Muscle layer of duodenum (tissue), 2 donors: ENCODE measurements around the gene HDAC1.

ENCODE experiments used
- H3K27ac ChIP-seq: one replicate; pipeline ENCODE4 v1.7.0; 2013; ENCODE audit warnings: mild to moderate bottlenecking, low read length
- H3K27me3 ChIP-seq: one replicate; pipeline ENCODE4 v1.7.0; 2013; ENCODE audit warnings: low read depth, mild to moderate bottlenecking, control low read depth, low read length
- H3K36me3 ChIP-seq, 2 donors: one replicate each; pipeline ENCODE4 v1.7.0; 2013; ENCODE audit warnings: low read length in 2 of 2, control low read depth in 1 of 2, mild to moderate bottlenecking in 1 of 2; ENCODE audit not compliant: insufficient read depth in 2 of 2, control insufficient read depth in 1 of 2
- H3K4me1 ChIP-seq, 2 donors: one replicate each; pipeline ENCODE4 v1.7.0; 2013; ENCODE audit warnings: low read length in 2 of 2, mild to moderate bottlenecking in 2 of 2, control low read depth in 1 of 2, moderate library complexity in 1 of 2; ENCODE audit not compliant: insufficient read depth in 2 of 2, control insufficient read depth in 1 of 2
- H3K4me3 ChIP-seq, 2 donors: one replicate each; pipeline ENCODE4 v1.7.0; 2013; ENCODE audit warnings: low read length in 2 of 2, low read depth in 1 of 2, mild to moderate bottlenecking in 1 of 2
- H3K9me3 ChIP-seq, 2 donors: one replicate each; pipeline ENCODE4 v1.7.0; 2013; ENCODE audit warnings: low read length in 2 of 2, control low read depth in 1 of 2, mild to moderate bottlenecking in 1 of 2; ENCODE audit not compliant: control insufficient read depth in 1 of 2
- donor health status: healthy.

HDAC1 gene

DNA sequence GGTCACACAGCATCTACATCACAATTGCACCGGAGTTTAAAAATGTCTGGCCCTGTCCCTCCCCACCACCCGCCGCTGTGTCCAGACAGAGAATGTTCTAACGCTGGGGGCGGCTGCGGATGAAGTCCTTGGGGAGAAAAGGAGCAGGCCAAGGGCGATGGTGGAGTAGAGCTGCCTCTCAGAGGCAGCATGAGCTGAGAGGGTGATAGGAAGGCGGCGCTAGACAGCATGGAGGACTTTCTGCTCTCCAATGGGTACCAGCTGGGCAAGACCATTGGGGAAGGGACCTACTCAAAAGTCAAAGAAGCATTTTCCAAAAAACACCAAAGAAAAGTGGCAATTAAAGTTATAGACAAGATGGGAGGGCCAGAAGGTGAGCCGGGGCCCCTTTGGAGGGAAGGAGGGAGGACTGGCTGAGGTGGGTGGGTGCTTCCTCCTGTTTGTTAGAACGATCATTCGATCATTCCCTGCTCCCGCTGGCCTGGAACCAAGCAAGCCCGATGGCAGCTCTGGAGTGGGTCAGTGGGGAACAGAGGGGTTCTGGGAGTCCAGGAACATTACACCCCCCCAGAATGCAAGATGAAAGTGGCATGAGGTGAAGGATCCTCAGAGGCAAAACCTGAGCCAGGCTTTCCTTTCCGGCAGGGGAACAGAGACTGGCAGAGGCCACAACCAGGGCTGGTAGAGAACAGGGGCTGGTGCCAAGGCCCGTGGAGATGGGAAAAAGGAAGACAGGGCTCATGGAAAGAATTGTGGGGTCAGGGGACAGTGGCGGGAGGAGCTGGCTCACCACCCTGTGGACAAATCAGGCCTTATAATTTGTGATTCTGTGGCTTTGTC is 70.8 kb downstream of the HDAC1 start, which contains the start of the genes FAM229A and TSSK3:
TSS of gene FAM229A (minus strand) at position 12 of the 840 bp plus-strand sequence. CDS start 394 bp downstream, outside the sequence.
TSS of gene TSSK3 (plus strand) at position 66 of the 840 bp plus-strand sequence. CDS start at position 229, 163 bp downstream.
- peak within 1 kb of the TSS in 1 of 2 donors; percentile 57 for H3K4me3 ChIP-seq
- peaks cover 31 to 40% of the 10 kb centered on the region in 2 donors for H3K36me3 ChIP-seq
- H3K4me1 ChIP-seq, result peaks cover 0 to 16% of the 10 kb centered on the region in 2 donors
- no peaks in the 10 kb centered on the region for H3K27me3 ChIP-seq
- no peaks in the 10 kb centered on the region for H3K9me3 ChIP-seq
- no peak within 1 kb of the TSS for H3K27ac ChIP-seq

DNA sequence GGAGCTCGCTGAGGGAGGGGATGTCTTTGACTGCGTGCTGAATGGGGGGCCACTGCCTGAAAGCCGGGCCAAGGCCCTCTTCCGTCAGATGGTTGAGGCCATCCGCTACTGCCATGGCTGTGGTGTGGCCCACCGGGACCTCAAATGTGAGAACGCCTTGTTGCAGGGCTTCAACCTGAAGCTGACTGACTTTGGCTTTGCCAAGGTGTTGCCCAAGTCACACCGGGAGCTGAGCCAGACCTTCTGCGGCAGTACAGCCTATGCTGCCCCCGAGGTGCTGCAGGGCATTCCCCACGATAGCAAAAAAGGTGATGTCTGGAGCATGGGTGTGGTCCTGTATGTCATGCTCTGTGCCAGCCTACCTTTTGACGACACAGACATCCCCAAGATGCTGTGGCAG is 71.8 kb downstream of the HDAC1 start:
- Histone ChIP-seq H3K4me1 (peaks cover 0 to 16% of the 10 kb centered on the region in 2 donors), H3K9me3 (no peaks in the 10 kb centered on the region), H3K27ac (no peak overlapping the region), H3K4me3 (no peak overlapping the region), H3K27me3 (no peaks in the 10 kb centered on the region), H3K36me3 (peaks cover 40 to 50% of the 10 kb centered on the region in 2 donors)

DNA sequence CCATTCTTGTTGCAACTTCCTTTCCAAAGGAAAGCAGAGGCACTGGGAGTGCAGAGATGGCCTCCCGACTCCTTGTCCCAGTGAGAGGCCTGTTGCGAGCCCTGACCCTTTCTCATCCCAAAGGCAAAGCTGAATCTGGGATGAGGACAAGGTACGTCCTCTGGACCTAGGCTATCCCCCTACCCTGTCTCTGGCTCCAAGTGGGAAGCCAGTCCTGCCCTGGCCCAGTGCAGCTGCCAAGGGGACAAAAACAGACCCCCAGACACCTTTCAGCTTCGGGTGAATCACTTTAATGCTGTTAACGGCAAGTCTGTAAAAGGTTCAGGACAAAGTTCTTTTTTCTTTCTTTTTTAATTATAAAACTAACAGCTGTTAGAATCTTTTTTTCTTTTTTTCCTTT is 73.0 kb downstream of the HDAC1 start:
- no peaks in the 10 kb centered on the region for H3K27me3 ChIP-seq
- peaks cover 43 to 61% of the 10 kb centered on the region in 2 donors for H3K36me3 ChIP-seq
- peaks cover 0 to 16% of the 10 kb centered on the region in 2 donors for H3K4me1 ChIP-seq
- H3K9me3 ChIP-seq, result no peaks in the 10 kb centered on the region
- no peak overlapping the region for H3K27ac ChIP-seq
- no peak overlapping the region for H3K4me3 ChIP-seq

DNA sequence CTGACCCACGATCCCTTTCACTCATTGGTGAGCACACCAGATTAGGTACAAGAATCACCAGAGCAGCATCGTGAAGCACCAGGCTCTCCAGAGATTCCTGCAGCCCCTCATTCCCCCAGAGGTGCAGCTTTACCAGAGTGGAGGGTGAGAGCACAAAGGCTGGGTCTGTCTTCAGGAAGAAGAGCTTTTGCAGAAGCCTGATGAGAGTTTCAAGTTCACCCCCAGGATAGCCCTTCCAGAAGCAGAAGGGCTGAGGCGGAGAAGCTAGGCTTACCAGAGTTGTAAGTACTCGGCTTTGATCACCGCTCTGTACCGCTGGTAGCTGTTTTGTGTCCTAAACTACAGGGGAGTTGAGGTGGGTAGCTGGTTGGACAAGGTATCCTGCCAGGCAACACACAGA is 73.6 kb downstream of the HDAC1 start:
- H3K36me3 ChIP-seq, result peaks cover 43 to 63% of the 10 kb centered on the region in 2 donors
- no peaks in the 10 kb centered on the region for H3K27me3 ChIP-seq
- H3K4me1 ChIP-seq, result peaks cover 0 to 16% of the 10 kb centered on the region in 2 donors
- no peak overlapping the region for H3K4me3 ChIP-seq
- H3K27ac ChIP-seq, result no peak overlapping the region
- H3K9me3 ChIP-seq, result no peaks in the 10 kb centered on the region

DNA sequence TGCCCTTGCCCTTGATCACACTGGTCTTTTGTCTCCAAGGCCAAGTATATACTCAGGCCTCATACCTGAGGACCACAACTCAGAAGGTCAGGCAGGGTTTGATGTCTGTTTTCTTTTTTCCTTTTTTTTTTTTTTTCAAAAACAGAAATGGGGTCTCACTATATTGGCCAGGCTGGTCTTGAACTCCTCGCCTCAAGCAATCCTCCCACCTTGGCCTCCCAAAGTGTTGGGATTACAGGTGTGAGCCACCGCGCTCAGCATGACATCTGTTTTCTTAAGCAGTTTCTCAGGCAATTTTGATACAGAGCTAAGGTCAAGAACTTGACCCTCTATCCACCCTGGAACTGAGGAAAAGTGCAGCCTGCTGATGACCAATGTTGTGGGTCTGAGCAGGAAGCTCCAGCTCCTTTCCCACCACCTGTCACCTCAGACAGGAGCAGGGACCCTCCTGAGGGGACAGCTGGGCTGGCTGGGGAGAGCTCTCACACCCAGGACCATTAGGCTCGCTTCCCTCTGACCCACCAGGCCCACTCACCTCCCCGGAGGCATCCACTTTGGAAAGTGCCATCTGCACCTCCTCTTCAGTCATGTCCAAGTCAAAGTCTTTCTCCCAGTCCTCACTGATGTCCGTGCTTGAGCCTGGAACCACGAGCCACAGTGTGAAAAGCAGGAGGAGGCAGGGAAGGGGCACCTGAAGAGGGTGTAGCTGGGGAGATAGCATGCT is 76.2 kb downstream of the HDAC1 start:
- peaks cover 57 to 80% of the 10 kb centered on the region in 2 donors for H3K36me3 ChIP-seq
- H3K9me3 ChIP-seq, result no peaks in the 10 kb centered on the region
- no peaks in the 10 kb centered on the region for H3K4me1 ChIP-seq
- H3K27ac ChIP-seq, result no peak overlapping the region
- H3K27me3 ChIP-seq, result no peaks in the 10 kb centered on the region
- no peak overlapping the region for H3K4me3 ChIP-seq

DNA sequence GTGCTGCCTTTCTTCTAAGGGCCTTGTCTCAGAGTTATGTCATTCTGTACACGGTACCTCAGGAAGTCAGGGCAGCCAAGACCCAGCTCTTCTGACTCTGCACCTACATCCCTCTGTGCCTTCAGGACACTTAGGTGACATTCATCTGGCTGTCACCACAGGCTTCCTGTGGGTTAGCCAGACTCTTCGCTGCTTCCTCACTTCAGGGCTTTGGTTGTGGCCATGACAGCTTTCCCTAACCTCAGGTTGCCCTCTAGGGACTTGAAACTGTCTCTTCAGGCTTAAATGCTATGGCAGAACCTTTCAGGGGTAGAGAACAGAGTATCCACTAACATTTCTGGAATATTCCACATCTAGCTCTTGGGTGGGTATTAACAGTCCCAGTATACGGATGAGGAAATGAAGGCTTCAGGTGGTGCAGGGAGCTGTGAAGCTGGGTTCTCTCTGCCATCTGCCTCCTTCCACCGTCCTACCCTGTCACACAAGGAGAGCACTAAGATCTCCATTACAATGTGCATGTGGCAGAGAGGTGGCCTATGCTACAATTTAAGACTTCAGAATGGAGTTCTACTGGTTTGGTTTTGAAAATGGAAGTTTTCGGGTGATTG is 80.4 kb downstream of the HDAC1 start:
- no peak overlapping the region for H3K27ac ChIP-seq
- H3K27me3 ChIP-seq, result no peaks in the 10 kb centered on the region
- H3K4me3 ChIP-seq, result no peak overlapping the region
- H3K36me3 ChIP-seq, result peaks cover 55 to 83% of the 10 kb centered on the region in 2 donors
- H3K9me3 ChIP-seq, result no peaks in the 10 kb centered on the region
- H3K4me1 ChIP-seq, result no peaks in the 10 kb centered on the region

DNA sequence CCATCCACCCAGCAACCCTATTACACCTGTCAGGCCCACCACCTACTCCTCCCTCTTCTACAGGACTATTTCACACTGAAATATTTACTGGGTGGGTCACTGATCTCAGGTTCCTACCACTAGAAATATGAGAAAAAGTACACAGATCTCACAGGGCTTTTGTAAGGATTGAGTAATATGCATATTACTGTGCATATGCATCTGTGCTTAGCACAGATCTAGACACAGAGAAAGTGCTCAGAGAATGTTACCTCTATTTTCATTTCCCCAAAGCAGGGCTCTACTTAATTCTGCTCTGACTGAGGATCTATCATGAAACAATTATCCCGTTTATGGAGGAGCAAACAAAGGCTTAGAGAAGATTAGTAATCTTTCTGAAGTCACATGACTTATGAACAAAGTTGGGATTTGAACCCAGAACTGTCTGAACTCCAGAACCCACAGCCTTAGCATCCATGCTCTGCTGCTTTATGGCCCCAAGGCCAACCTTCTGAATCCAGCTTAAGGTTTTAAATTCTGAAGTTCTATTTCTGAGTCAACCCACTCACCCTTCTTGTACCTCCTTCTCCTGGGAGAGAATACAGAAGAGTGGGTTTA is 82.2 kb downstream of the HDAC1 start:
- H3K4me3 ChIP-seq, result no peak overlapping the region
- no peaks in the 10 kb centered on the region for H3K9me3 ChIP-seq
- H3K4me1 ChIP-seq, result no peaks in the 10 kb centered on the region
- H3K27me3 ChIP-seq, result no peaks in the 10 kb centered on the region
- H3K36me3 ChIP-seq, result peaks cover 54 to 83% of the 10 kb centered on the region in 2 donors
- no peak overlapping the region for H3K27ac ChIP-seq

DNA sequence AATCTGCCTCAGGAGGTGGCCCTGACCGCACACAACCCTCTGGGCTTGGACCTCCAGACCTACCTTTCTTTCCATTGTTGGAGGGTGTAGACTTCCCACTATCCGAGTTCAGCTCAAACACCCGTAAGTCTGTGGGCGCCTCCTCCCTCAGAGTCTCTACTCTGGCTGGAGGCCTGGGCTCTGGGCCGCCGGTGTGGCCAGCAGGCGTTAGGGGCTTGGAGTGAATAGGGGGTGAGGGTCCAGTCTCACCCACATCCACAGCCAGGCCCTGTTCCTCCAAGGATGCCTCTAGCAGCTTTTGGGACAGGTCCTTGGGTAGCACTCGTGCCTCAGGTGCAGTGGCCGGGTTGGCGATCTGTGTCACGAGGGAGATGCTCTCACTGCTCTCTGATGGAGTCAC is 84.3 kb downstream of the HDAC1 start:
- H3K27ac ChIP-seq, result no peak overlapping the region
- H3K36me3 ChIP-seq, result peaks cover 71 to 94% of the 10 kb centered on the region in 2 donors
- no peak overlapping the region for H3K4me3 ChIP-seq

DNA sequence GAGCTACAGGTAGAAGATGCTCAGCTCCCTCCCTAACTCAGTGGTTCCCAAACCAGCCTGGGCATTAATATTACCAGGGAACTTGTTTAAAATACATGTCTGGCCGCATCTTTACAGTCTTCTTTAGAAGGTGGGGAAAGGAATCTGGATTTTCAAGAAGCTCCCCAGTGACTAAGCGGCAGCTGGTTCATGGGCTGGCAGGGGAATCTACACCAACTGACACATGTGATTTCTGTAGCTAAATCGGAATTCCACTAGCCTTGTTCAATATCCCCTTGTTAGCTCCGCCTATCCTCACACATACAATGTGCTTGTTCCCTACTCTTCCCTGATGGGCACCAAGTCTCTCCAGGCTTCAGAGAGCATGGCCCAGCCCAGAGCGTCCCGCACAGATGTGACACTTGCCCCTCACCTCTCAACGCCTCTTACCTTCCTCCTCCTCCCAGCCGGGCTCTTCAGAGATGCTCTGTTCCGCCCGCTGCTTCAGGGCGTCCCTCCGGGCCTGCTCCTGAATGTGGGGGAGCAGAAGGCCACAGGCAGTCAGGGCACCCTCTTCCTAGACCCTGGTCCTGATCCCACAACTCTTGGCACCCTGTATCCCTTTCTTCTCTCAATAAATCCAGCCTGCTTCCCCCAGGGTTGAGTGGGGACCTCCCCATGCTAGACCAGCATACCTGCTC is 85.8 kb downstream of the HDAC1 start:
- H3K27ac ChIP-seq, result no peak overlapping the region
- H3K4me1 ChIP-seq, result no peaks in the 10 kb centered on the region
- H3K36me3 ChIP-seq, result peaks cover 70 to 96% of the 10 kb centered on the region in 2 donors
- no peaks in the 10 kb centered on the region for H3K9me3 ChIP-seq
- H3K4me3 ChIP-seq, result no peak overlapping the region
- H3K27me3 ChIP-seq, result no peaks in the 10 kb centered on the region

More for the DNA sequence above, 84.3 kb downstream of the HDAC1 start:
- Histone ChIP-seq H3K27me3 (no peaks in the 10 kb centered on the region), H3K4me1 (no peaks in the 10 kb centered on the region), H3K9me3 (no peaks in the 10 kb centered on the region)

DNA sequence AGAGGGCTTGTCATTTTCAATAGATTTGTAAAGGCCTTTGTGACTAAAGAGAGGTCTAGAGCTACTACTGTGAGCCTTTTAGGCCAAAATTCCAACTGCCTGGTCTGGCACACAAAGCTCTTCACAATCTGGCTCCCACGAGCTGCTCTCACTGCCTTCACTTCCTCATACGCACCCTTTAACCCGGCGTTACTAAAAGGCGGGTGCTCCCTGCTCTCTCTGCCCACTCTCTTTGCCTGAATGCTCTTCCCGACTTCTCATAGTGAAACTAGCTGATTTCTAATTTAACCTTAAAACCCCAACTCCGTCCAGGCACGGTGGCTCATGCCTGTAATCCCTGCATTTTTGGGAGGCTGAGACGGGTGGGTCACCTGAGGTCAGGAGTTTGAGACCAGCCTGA is 88.2 kb downstream of the HDAC1 start:
- no peak overlapping the region for H3K27ac ChIP-seq
- H3K27me3 ChIP-seq, result no peaks in the 10 kb centered on the region
- H3K4me3 ChIP-seq, result no peak overlapping the region
- no peaks in the 10 kb centered on the region for H3K9me3 ChIP-seq
- peaks cover 66 to 98% of the 10 kb centered on the region in 2 donors for H3K36me3 ChIP-seq
- no peaks in the 10 kb centered on the region for H3K4me1 ChIP-seq
